ENCODE data around the gene SLC35F6.
"Not testable (repeated sequence)": the region's sequence is repeated elsewhere in the genome, so short reads cannot be mapped to it uniquely, and the experiment has no call there.

The SLC35F6 gene

DNA sequence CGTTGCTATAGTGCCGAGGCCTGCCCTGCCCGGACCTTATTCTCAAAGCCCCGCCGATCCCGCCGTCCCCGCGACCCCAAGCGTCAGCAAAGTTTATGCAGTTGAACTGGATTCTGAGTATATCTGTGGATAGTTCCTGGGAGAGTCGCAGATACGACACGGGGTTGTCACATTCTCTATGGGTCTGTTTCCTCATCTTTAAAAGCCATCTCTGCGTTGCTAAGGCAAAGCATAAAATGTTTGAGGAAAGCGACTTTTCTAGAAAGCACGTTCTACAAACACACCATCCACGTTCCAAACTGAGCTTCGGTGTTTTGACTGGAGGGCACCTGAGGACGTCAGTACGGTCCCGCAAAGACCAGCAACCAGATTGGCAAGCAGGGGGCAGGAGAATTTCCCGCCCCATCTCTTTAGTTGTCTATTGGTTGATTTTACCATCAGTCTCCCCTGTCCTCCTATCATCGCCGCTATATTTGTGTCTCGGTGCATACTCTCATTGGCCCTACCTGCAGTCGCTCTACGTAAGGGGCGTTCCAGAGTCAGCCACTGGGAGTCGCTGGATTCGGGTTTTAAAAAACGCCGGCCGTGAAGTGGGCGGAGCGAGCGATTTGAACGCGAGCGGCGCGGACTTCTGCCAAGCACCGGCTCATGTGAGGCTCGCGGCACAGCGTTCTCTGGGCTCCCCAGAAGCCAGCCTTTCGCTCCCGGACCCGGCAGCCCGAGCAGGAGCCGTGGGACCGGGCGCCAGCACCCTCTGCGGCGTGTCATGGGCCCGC lies 21.5 kb downstream of the SLC35F6 start, which contains the start of gene CENPA:
Gene CENPA, plus strand, starts transcription at position 626 of the 776 bp plus-strand sequence. Its CDS starts 141 bp downstream, at position 767.
- DNase-seq = peak; percentile 97

DNA sequence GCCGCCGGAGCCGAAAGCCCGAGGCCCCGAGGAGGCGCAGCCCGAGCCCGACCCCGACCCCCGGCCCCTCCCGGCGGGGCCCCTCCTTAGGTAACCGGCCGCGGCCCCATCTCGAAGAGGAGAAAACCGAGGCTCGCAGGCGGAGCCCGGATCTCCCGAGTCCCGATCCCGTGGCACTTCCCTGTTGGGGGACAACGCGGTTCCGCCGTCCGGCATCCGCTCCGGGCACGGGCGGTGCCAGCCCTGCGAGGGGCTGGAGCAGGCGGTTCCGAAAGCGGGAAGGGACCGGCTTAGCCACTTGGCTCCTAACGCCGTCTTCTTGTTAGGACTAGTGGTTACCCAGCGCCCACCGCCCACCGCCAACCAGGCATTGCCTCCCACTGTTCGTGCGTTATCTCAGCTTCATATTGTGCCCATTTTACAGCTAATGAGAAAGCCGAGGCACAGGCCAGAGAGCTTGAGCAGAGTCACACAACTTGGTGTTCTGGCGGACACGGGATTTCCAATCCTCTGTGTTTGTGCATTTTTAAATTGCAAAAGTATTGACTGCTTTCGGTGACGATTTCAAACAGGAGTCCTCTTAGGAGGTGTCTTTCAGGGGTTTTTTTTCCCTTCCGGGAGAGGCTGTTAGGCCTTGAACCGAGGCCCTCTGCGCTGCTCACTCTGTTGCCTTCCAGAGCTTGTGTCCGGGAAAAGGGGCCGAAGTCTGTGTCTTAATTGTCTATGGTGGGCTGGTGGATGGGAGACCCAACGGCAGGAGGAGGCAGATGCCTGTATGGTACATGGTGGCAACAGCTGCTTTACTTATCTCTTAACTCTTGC lies 22.3 kb downstream of the SLC35F6 start:
- no peak for DNase-seq

- no peak for DNase-seq
Measured at GRCh38 chr2:26792720-26793119, 28.6 kb downstream of the SLC35F6 start.

GRCh38 chr2:26793518-26793917 lies 29.4 kb downstream of the SLC35F6 start:
- no peak for DNase-seq

- DNase-seq = not testable (repeated sequence)
Measured at GRCh38 chr2:26795135-26795534, 31.1 kb downstream of the SLC35F6 start.

DNA sequence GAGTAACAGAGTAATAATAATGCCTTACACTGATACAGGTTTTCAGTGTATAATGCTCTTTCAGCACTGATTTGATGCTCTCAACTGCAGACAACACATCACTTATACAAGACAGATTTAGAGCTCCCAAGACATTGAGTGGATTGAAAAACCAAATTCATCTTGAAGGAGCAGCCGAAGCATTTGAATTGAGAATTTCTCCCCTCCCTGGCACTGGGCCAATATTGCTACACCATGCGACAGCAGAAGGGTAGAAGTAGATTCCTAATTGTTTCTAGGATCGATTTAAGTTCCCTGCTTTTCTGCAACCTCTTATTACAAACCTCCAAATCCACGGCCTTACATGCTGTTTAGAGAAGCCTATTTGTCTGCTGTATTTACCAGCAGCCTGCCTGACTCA lies 37.2 kb downstream of the SLC35F6 start:
- DNase-seq = no peak

GRCh38 chr2:26801796-26802195 lies 37.7 kb downstream of the SLC35F6 start:
- no peak for DNase-seq

DNA sequence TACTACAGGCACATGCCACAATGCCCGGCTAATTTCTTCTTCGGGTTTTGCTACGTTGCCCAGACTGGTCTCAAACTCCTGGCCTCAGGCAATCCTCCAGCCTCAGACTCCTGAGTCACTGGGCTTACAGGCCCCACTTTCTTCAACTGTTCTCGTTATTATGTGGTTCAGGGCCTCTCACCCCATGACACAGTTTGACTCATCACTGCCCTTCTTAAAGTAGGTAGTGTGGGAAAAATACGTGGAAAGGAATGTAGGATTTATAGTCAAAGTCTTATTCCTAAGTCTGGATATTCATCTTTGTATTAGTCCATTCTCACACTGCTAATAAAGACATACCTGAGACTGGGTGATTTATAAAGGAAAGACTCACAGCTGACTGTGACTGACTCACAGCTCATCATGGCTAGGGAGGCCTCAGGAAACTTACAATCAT lies 41.2 kb downstream of the SLC35F6 start:
- DNase-seq = no peak

DNA sequence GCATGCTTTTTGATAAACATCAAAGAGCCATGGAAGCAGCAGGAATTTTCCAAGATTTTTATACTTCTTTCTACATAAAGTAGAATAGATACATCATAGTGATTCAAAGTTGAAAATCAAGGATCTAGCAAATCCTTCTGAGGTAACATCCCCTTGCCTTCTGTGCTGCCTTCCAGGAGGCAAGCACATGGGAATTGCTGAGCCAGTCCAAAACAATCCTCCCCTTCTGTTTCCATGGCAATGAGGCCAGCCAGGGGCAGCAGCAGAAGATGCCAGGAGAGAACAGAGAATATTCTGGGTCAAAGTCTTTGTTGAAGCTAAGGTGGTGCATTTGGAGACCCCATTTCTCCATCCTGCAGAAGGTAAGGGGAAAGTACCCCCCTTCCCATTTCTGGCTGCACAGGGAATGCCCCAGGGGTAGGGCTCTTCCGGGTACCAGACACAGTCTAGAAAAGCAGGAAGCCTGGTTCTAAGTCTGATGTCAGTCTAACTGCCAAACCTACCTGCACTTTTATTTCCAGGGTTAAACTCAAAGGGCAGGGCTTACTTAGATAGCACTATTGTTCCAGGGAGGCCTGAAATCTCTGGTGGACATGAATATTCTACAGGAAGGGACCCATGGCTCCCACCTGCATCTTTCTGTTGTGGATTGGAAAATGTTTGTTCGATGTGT lies 43.8 kb downstream of the SLC35F6 start:
- no peak for DNase-seq

DNA sequence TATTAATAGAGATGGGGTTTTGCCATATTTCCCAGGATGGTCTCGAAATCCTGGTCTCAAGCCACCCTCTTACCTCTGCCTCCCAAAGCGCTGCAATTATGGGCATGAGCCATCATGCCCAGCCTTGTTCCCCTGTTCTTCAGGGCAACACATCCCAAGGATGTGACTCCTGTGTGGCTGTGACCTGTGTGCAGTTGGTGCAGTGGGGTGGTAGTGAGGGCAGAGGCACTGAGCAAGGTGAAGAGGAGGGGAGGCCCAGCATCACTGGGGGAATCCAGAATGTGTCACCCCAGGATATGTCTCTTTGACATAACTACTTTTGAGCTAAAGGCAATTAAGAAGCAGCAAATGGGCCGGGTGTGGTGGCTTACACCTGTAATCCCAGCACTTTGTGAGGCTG lies 45.1 kb downstream of the SLC35F6 start:
- DNase-seq = no peak

- no peak for DNase-seq
Measured at GRCh38 chr2:26809876-26810577, 45.9 kb downstream of the SLC35F6 start.

DNA sequence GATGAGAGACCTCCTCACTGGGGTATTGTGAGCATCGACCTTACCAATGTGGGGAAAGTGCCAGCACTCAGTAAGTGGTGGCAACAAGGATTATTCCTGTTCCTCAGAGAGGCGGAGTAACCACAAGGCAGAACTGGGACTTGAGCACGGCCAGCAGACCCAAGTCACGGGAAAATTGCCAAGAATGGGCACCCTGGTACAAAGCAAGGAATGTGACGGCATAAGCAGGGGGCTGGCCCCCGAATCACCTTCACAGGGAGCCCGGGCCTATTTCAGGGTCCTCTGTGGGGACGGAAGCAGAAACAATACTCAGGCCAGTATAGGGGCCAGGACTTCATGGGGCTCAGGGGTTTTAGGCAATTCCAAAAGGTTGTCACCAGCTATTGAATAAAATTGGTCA lies 47.2 kb downstream of the SLC35F6 start:
- DNase-seq = no peak

- no peak for DNase-seq
Measured at GRCh38 chr2:26811791-26812694, 48.0 kb downstream of the SLC35F6 start.

- DNase-seq = no peak
Measured at GRCh38 chr2:26812731-26813130, 48.6 kb downstream of the SLC35F6 start.

DNA sequence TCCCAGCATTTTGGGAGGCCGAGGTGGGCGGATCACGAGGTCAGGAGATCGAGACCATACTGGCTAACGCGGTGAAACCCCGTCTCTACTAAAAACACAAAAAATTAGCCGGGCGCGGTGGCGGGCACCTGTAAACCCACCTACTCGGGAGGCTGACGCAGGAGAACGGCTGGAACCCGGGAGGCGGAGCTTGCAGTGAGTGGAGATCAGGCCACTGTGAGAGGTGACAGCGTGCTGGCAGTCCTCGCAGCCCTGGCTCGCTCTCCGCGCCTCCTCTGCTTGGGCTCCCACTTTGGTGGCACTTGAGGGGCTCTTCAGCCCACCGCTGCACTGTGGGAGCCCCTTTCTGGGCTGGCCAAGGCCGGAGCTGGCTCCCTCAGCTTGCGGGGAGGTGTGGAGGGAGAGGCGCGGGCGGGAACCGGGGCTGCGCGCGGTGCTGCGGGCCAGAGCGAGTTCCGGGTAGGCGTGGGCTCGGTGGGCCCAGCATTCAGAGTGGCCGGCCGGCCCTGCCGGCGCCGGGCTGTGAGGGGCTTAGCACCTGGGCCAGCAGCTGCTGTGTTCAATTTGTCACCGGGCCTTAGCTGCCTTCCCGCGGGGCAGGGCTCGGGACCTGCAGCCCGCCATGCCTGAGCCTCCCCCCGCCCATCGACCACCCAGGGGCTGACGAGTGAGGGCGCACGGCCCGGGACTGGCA lies 50.1 kb downstream of the SLC35F6 start:
- not testable (repeated sequence) for DNase-seq

DNA sequence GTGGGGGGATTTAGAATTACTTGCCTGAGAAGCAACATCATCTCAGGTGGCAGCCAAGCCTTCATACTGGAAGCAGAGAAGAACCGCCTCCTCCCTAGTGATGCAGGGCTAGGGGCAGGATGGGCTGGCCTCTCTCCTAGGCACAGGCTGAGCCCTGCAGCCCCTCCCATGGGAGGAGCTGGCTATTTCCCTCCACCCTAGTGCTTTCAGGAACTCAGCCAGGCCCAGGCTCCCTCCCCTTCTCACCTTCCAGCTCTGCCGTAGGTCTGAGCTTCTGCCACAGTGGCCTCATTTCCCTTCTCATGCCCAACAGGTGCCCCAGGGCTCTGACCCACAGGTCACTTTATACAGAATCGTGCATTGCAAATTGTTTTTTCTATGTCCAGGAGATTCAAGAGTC lies 52.8 kb downstream of the SLC35F6 start:
- DNase-seq = no peak

GRCh38 chr2:26818255-26818654 lies 54.2 kb downstream of the SLC35F6 start:
- no peak for DNase-seq

DNA sequence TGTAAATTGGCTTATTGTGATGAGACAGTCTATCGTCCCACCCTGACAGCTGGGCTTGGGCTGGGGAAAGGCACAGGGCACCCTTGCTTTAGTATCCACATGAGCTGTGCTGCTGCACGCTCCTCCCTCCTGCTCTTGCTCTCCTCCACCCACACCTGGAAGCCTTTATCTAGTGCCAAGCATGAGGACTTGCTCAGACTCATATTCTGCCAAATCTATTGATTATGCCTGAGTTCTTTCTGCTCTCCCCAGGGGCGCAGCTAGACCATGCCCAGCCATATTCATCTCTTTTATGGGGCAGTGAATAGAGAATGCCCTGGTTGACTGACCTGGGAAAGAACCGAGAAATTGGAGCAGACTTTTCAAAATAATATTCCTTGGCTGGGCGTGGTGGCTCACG lies 54.9 kb downstream of the SLC35F6 start:
- no peak for DNase-seq

DNA sequence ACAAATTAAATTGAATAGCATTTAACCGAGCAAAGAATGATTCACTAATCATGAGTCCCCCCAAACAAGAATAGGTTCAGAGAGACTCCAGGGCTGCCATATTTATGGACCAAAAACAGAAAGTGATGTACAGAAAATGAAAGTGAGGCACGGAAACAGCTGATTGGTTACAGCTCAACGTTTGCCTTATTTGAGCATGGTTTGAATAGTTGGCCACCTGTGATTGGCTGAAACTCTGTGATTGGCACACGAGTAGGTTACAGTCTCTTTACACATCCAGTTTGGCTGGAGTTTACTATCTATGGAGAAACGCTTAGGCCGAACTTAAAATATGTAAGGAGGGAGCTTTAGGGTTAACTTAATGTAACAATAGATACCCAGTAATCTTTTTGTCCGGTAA lies 56.8 kb downstream of the SLC35F6 start:
- DNase-seq = no peak

DNA sequence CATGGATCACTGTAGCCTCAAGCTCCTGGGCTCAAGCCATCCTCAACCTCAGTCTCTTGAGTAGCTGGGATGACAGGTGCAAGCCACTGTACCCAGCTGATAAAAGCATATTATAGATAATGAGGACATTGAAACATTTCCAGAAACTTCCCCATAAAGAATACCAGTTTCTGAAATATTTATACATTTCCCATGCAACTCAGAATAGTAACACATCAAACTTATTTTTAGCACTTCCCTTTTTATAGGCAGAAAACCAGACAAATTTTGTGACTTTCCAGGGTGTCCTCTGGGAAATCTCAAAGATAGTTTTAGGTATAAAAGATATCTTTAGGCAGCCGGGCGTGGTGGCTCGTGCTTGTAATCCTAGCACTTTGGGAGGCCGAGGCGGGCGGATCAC lies 58.8 kb downstream of the SLC35F6 start:
- no peak for DNase-seq

Data from CD4-positive, alpha-beta T cell treated with Interferon gamma for 1 hour (primary cell).